IMR-90 (cell line): ENCODE measurements around the gene COMMD1.

Source experiments
- CEBPB ChIP-seq: IDR thresholded peaks from 2 replicates; pipeline ENCODE4 v1.6.1; 2012; ENCODE audit warnings: low read depth, low read length, improper control_type of control experiment
- CTCF ChIP-seq: conservative IDR thresholded peaks from 2 replicates; pipeline ENCODE4 v1.5.1; 2012; ENCODE audit warnings: mild to moderate bottlenecking, low read depth, low read length, improper control_type of control experiment
- ELK1 ChIP-seq: fragments of 150-350 bp; IDR thresholded peaks from 2 replicates; pipeline ENCODE4 v1.6.1; 2016; ENCODE audit warnings: low read depth, mild to moderate bottlenecking, low read length, moderate library complexity, borderline replicate concordance
- FOS ChIP-seq: fragments of 150-350 bp; IDR thresholded peaks from 2 replicates; pipeline ENCODE4 v1.6.1; 2016; ENCODE audit warnings: low read depth, low read length
- MXI1 ChIP-seq: IDR thresholded peaks from 2 replicates; pipeline ENCODE4 v1.6.1; 2012; ENCODE audit warnings: low read depth, mild to moderate bottlenecking, low read length, moderate library complexity, borderline replicate concordance
- POLR2A ChIP-seq: IDR thresholded peaks from 2 replicates; pipeline ENCODE4 v1.6.1; 2012; ENCODE audit warnings: mild to moderate bottlenecking, low read depth, low read length
- RCOR1 ChIP-seq: IDR thresholded peaks from 2 replicates; pipeline ENCODE4 v1.6.1; 2012; ENCODE audit warnings: mild to moderate bottlenecking, low read length, improper control_type of control experiment; ENCODE audit not compliant: insufficient replicate concordance
- RFX5 ChIP-seq: IDR thresholded peaks from 2 replicates; pipeline ENCODE4 v1.8.0; 2012; ENCODE audit warnings: low read depth, mild to moderate bottlenecking, low read length, moderate library complexity

- TF ChIP-seq CTCF = no peak
- no peak for TF ChIP-seq ELK1
- TF ChIP-seq RCOR1 = no peak
- TF ChIP-seq MXI1 = no peak
- no peak for TF ChIP-seq RFX5
- no peak for TF ChIP-seq CEBPB
- no peak for TF ChIP-seq POLR2A
- no peak for TF ChIP-seq FOS
Measured at GRCh38 chr2:62180975-62181374, 275.5 kb downstream of the COMMD1 start.
